ENCODE data around the gene TAF4B. TPM values are rescaled to one million over a fixed set of nuclear protein-coding genes. Genes with fewer than 3 reads are reported as not detected.

Gene TAF4B, protein sequence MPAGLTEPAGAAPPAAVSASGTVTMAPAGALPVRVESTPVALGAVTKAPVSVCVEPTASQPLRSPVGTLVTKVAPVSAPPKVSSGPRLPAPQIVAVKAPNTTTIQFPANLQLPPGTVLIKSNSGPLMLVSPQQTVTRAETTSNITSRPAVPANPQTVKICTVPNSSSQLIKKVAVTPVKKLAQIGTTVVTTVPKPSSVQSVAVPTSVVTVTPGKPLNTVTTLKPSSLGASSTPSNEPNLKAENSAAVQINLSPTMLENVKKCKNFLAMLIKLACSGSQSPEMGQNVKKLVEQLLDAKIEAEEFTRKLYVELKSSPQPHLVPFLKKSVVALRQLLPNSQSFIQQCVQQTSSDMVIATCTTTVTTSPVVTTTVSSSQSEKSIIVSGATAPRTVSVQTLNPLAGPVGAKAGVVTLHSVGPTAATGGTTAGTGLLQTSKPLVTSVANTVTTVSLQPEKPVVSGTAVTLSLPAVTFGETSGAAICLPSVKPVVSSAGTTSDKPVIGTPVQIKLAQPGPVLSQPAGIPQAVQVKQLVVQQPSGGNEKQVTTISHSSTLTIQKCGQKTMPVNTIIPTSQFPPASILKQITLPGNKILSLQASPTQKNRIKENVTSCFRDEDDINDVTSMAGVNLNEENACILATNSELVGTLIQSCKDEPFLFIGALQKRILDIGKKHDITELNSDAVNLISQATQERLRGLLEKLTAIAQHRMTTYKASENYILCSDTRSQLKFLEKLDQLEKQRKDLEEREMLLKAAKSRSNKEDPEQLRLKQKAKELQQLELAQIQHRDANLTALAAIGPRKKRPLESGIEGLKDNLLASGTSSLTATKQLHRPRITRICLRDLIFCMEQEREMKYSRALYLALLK
- 10 to 100 TPM in 3 of 4 donors, 1 to 10 TPM in 1; 9.9 to 14.5 (median 11.3) TPM for total RNA-seq

DNA sequence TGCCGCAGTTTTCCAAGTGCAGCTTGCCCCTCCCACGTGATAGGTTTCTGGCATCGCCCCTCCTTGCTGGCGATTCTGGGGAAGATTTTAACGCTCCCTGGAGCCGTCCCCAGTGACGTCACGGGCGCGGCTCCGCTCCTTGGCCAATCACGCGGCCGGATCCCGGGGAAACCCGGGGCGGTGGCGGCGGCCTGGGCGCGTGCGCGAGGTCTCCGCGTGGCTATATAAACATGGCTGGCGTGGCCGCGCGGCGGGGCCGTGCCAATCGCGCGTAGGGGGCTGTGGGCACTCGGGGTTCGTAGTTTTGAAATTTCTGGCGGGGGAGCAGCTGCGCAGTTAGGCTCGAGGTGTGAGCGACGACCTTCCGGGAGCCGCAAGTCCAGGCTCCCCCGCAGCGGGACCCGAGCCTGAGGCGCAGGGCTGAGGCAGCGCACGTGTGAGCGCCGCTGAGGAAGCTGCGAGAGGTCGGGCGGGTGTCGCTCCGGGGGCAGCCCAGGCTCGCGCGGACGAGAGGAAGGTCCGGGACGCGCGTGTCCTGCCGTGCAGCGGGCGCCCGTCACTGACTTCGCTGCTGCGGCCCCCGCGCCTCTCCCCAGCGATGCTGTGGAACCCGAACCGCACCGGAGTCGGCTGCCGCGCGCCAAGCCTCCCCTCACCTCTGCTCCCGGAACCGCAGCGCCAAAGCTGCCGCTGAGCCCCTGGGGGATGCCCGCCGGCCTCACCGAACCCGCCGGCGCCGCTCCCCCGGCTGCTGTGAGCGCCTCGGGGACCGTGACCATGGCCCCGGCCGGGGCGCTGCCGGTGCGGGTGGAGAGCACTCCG lies at the start of gene TAF4B:
Gene TAF4B (plus strand): TSS at position 217 of the 822 bp plus-strand sequence. CDS start 489 bp downstream, at position 706.
- TF ChIP-seq CTCF (IDR thresholded peaks at IDR 0.05; ENCODE audit: low read depth), result no peak

DNA sequence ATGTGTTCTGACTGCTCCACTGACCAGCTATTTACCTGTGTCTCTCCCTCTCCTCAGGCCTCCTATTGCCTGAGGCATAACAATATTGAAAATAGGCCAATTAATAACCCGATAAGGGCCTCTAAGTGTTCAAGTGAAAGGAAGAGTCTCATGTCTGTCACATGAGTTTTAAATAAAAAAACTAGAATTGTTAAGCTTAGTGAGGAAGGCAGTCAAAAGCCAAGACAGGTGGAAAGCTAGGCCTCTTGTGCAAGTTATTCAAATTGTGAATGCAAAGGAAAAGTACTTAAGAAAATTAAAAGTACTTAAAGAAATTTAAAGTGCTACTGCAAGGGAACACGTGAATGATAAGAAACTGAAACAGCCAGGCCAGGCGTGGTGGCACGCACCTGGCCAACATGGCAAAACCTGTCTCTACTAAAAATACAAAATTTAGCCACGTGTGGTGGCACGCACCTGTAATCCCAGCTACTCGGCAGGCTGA lies 44.9 kb upstream of the TAF4B start:
- no peak for TF ChIP-seq CTCF (IDR thresholded peaks at IDR 0.05; ENCODE audit: low read depth)

GRCh38 chr18:26183395-26184112 lies 42.7 kb upstream of the TAF4B start:
- TF ChIP-seq CTCF (IDR thresholded peaks at IDR 0.05; ENCODE audit: low read depth), result no peak

- TF ChIP-seq CTCF (IDR thresholded peaks at IDR 0.05; ENCODE audit: low read depth), result no peak
Measured at GRCh38 chr18:26185267-26185666, 41.0 kb upstream of the TAF4B start.

GRCh38 chr18:26190506-26190905 lies 35.7 kb upstream of the TAF4B start:
- TF ChIP-seq CTCF (IDR thresholded peaks at IDR 0.05; ENCODE audit: low read depth), result no peak

DNA sequence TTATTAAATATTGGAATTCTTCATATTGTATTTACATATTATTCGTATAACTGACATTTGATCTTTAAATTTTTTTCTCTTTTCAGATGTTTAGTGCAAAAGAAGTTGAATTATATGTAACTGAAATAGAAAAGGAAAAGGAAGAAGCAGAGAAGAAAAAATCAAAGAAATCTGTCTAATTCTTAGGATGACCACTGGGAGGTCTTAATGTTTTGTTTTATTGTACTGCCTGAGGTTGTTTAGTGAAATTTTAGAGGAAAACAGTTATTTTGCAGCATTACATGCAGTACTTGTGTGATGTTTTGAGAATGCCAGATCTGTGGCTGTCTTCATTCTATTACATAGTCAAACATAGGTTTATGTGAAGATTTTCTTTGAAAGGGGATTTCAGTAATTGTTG lies 34.0 kb upstream of the TAF4B start:
- no peak for TF ChIP-seq CTCF (IDR thresholded peaks at IDR 0.05; ENCODE audit: low read depth)
